ENCODE data around the gene AGMAT.

DNA sequence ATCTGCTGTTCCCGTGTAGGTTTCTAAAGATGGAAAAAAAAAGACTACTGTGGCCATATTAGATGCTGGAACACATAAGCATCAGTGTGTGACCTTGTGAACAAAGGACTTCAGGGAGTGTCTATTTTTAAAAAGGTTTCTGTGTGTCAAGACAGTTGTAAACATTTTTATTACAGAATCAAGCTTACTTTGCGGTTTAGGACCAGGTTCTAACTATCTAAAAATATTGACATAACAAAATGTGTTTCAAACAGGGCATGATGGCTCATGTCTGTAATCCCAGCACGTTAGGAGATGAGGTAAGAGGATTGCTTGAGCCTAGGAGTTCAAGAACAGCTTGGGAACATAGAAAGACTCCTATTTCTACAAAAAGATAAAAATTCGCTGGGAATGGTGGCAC lies 25.3 kb upstream of the AGMAT start:
- TF ChIP-seq CTCF (IDR thresholded peaks at IDR 0.05; ENCODE audit: insufficient read depth, low read depth, low read length) (no peak), EZH2 (IDR thresholded peaks at IDR 0.05; ENCODE audit: insufficient read depth, low read length) (no peak)
